Kidney (tissue), 22 donors: ENCODE measurements around the gene KIF14. TPM values are rescaled to one million over a fixed set of nuclear protein-coding genes. Genes with fewer than 3 reads are reported as not detected.

Experiments
- DNase-seq, 5 donors: peaks; one replicate each; pipeline ENCODE4 v3.0.0-alpha.2; 2013 to 2020
- FAIRE-seq: peaks from 2 replicates; lab custom pipeline; 2012; peaks lifted over from hg19 to GRCh38; lab: Jason Lieb, UNC
- H3K27ac ChIP-seq, 2 donors: one replicate each; pipeline ENCODE4 v1.7.0; 2013; ENCODE audit warnings: low read depth in 2 of 2, low read length in 2 of 2, inconsistent platforms in 1 of 2
- H3K27me3 ChIP-seq: one replicate; pipeline ENCODE4 v1.7.1; 2013; ENCODE audit warnings: low read length, inconsistent platforms; ENCODE audit not compliant: control insufficient read depth, insufficient read depth
- H3K36me3 ChIP-seq, 3 donors: one replicate each; pipeline versions ENCODE4 v1.7.0 to v1.7.1; 2013; ENCODE audit warnings: low read length in 3 of 3, control low read depth in 1 of 3, inconsistent platforms in 1 of 3; ENCODE audit not compliant: insufficient read depth in 3 of 3, control insufficient read depth in 2 of 3
- H3K4me1 ChIP-seq, 3 donors: one replicate each; pipeline versions ENCODE4 v1.7.0 to v1.7.1; 2013; ENCODE audit warnings: low read length in 3 of 3, inconsistent platforms in 1 of 3, low read depth in 1 of 3; ENCODE audit not compliant: control insufficient read depth in 2 of 3, insufficient read depth in 2 of 3
- H3K4me3 ChIP-seq, 3 donors: one replicate each; pipeline versions ENCODE4 v1.7.0 to v1.8.1; 2013; ENCODE audit warnings: low read length in 3 of 3, control low read depth in 1 of 3, inconsistent platforms in 1 of 3
- H3K9ac ChIP-seq, 3 donors: one replicate each; pipeline versions ENCODE4 v1.7.0 to v1.7.1; 2013; ENCODE audit warnings: low read length in 3 of 3, control low read depth in 1 of 3, inconsistent platforms in 1 of 3
- H3K9me3 ChIP-seq, 3 donors: one replicate each; pipeline versions ENCODE4 v1.7.0 to v1.7.1; 2013; ENCODE audit warnings: low read length in 3 of 3, control low read depth in 1 of 3, inconsistent platforms in 1 of 3; ENCODE audit not compliant: control insufficient read depth in 2 of 3, insufficient read depth in 1 of 3
- intact Hi-C: fragments of 100-400 bp; cut with DNase I; formaldehyde crosslinking; loops from one replicate; pipeline ENCODE4 v1.11.1; 2022
- long read RNA-seq, 10 donors: library from polyadenylated mRNA in 1 of 10; unstranded in 1 of 10; transcript quantifications; one replicate each; pipeline ENCODE4 v2.0.0 and lab custom pipeline, GENCODE V29; 2021 to 2026
- polyA plus RNA-seq: library from polyadenylated mRNA; stranded (reverse); fragments of 350-450 nt; fragmentation: Illumina TruSeq; extraction: RNeasy Lipid Tissue Mini Kit (QIAGEN cat#74804); gene quantifications from one replicate; pipeline ENCODE4 v1.2.3, GENCODE V29; 2014; ENCODE audit warnings: low read depth, low replicate concordance; ENCODE audit not compliant: insufficient read depth
- total RNA-seq: library from RNA; stranded (reverse); fragmentation: NEBNext Ultra II Directional; extraction: Animal tissue kit (Norgen Biotek cat#: 25700); gene quantifications from one replicate; pipeline ENCODE4 v1.2.1, GENCODE V29; 2021
- TF ChIP-seq, protein P1 (sequence below): IDR thresholded peaks from 3 replicates; pipeline ENCODE4 v1.5.1; 2012; ENCODE audit warnings: mild to moderate bottlenecking, moderate library complexity, borderline replicate concordance; ENCODE audit not compliant: insufficient read depth; ENCODE audit errors: extremely low read depth
- donor health status: control.
- donor health status: control.
- donor health status: control.
- donor health status: control.
- donor health status: control.
- donor health status: DM: yes; HTN: yes; CAD: no.
- donor health status: Normal renal cell carcinoma (clear cell type).

KIF14 gene, protein sequence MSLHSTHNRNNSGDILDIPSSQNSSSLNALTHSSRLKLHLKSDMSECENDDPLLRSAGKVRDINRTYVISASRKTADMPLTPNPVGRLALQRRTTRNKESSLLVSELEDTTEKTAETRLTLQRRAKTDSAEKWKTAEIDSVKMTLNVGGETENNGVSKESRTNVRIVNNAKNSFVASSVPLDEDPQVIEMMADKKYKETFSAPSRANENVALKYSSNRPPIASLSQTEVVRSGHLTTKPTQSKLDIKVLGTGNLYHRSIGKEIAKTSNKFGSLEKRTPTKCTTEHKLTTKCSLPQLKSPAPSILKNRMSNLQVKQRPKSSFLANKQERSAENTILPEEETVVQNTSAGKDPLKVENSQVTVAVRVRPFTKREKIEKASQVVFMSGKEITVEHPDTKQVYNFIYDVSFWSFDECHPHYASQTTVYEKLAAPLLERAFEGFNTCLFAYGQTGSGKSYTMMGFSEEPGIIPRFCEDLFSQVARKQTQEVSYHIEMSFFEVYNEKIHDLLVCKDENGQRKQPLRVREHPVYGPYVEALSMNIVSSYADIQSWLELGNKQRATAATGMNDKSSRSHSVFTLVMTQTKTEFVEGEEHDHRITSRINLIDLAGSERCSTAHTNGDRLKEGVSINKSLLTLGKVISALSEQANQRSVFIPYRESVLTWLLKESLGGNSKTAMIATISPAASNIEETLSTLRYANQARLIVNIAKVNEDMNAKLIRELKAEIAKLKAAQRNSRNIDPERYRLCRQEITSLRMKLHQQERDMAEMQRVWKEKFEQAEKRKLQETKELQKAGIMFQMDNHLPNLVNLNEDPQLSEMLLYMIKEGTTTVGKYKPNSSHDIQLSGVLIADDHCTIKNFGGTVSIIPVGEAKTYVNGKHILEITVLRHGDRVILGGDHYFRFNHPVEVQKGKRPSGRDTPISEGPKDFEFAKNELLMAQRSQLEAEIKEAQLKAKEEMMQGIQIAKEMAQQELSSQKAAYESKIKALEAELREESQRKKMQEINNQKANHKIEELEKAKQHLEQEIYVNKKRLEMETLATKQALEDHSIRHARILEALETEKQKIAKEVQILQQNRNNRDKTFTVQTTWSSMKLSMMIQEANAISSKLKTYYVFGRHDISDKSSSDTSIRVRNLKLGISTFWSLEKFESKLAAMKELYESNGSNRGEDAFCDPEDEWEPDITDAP (N-terminal part only)
- 0.19 TPM for total RNA-seq
- polyA plus RNA-seq, result not detected
- long read RNA-seq, donor 1, result 0 reads
- long read RNA-seq, donor 2, result 0 reads
- long read RNA-seq, donor 3, result 0 reads
- long read RNA-seq, donor 4, result 0 reads
- long read RNA-seq, donor 5, result 0 reads
- long read RNA-seq, donor 6, result 0 reads
- long read RNA-seq, donor 7, result 0 reads
- long read RNA-seq, donor 8, result 0 reads
- long read RNA-seq, donor 9, result 0 reads
- long read RNA-seq, donor 10, result 0 reads

DNA sequence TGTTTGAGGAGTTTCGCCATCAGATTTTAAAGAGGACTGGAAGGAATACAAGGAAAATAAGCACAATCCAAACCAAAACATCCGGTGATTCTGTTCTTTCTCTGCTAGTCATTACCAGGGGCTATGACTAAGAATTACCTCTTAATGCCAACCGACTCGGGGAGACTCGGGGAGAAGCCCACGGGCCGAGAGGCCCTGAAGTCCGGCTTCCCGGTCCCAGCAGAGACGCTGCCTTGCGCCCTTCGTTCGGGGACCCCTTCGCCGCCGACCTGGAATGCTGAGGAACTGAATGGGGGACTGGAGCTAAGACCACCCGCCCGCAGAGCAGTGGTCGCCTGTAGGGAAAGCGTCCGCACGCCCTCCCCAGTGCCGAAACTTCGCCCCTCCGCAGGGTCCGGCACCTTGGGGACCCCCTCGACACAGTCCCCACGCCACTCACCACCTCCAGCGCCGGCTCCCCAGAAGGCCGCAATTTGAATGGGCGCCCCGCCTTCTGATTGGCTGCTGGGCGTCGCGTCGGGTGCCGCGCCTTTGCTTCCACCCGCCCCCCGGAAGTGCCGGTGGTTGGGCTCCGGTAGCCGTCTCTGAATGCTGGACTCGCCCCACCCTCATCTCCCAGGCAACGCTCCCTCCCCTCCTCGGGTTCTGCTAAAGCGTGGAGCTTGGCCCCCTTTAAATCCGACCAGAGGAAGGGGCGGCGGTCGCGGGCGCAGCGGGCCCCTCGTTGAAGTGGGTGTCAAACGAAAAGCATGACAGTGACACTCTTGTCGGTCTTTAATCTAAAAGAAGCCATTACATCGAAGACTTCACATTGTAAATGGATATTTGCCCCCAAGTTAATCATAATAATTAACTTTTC lies at the start of gene KIF14:
Gene KIF14, minus strand, starts transcription at position 479 of the 859 bp plus-strand sequence. CDS start 2,028 bp downstream, outside the sequence.
- intact Hi-C loops, result loop anchor here (10.0 kb wide), 1 partner anchor 184 kb away; no protein-coding TSS in a partner anchor
- TF ChIP-seq, protein P1, sequence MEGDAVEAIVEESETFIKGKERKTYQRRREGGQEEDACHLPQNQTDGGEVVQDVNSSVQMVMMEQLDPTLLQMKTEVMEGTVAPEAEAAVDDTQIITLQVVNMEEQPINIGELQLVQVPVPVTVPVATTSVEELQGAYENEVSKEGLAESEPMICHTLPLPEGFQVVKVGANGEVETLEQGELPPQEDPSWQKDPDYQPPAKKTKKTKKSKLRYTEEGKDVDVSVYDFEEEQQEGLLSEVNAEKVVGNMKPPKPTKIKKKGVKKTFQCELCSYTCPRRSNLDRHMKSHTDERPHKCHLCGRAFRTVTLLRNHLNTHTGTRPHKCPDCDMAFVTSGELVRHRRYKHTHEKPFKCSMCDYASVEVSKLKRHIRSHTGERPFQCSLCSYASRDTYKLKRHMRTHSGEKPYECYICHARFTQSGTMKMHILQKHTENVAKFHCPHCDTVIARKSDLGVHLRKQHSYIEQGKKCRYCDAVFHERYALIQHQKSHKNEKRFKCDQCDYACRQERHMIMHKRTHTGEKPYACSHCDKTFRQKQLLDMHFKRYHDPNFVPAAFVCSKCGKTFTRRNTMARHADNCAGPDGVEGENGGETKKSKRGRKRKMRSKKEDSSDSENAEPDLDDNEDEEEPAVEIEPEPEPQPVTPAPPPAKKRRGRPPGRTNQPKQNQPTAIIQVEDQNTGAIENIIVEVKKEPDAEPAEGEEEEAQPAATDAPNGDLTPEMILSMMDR, result no peak
- FAIRE-seq (no peak), DNase-seq (peak; percentile 95 to 98 (median 95))
- Histone ChIP-seq H3K27ac (no peak within 1 kb of the TSS), H3K9me3 (no peaks in the 10 kb centered on the region), H3K4me3 (peak within 1 kb of the TSS; percentile 85 to 91 (median 86)), H3K27me3 (no peaks in the 10 kb centered on the region), H3K4me1 (peaks cover 0 to 3% (median 0%) of the 10 kb centered on the region in 3 donors), H3K9ac (peak within 1 kb of the TSS in 2 of 3 donors; percentile 65 to 82), H3K36me3 (no peaks in the 10 kb centered on the region)

DNA sequence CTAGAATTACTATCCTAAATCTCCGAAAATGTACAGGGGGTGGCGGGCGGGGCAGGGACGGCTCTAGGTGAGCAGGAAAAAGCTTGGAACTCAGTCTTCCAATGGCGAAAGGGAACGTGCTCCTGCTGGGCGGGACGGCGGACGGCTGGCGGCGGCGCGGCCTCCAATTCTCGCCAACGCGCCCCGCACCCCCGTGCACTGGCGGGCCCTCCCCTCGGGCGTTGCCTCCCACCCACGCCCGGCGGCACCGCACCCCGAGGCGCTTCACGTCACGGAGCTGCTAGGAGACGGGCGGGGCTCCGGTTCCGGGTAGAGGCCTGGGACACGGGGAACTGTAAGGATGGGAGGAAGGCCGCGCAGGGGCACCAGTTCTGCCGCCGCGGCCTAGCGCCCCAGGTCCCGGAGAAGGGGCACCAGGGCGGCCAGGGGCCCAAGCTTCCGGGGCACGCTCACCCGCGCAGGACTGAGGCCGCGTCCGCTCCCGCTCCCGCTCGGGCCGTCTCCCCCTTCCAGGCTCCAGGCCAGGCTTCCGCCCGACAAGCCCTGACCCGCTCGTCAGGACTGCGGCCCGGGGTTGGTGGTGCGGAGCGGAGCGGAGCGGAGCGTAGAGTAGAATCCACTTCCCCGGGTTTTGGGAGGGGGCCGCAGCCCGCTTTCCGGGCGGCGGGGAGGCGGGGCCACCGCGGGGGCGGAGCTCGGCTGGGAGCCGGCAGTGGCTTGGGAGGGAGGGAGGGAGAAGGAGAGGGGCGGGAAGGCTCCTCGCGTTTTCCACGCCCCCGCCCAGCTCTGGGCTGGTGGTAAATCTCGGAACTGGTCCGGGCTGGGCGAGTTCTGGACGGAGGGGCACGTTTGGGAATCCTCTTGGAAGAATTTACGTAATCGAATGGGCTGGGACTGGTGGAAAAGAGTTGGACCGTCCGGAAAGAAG lies 49.0 kb upstream of the KIF14 start, which contains the start of gene DDX59:
Gene DDX59, minus strand, starts transcription at position 594 of the 928 bp plus-strand sequence. CDS start 3,167 bp downstream, outside the sequence.
- Histone ChIP-seq H3K4me1 (peaks cover 2 to 17% (median 8%) of the 10 kb centered on the region in 3 donors), H3K4me3 (peak within 1 kb of the TSS; percentile 60 to 78 (median 68)), H3K27me3 (no peaks in the 10 kb centered on the region), H3K9ac (peak within 1 kb of the TSS; percentile 49 to 96 (median 91)), H3K27ac (peak within 1 kb of the TSS; percentile 98 to 100), H3K9me3 (no peaks in the 10 kb centered on the region), H3K36me3 (peaks cover 0 to 8% (median 0%) of the 10 kb centered on the region in 3 donors)
- DNase-seq, result peak; percentile 97 to 99 (median 98)
- TF ChIP-seq, protein P1, result no peak
- FAIRE-seq, result no peak
- intact Hi-C loops, result no loop called here
